ENCODE results near the gene KCNQ1.

DNA sequence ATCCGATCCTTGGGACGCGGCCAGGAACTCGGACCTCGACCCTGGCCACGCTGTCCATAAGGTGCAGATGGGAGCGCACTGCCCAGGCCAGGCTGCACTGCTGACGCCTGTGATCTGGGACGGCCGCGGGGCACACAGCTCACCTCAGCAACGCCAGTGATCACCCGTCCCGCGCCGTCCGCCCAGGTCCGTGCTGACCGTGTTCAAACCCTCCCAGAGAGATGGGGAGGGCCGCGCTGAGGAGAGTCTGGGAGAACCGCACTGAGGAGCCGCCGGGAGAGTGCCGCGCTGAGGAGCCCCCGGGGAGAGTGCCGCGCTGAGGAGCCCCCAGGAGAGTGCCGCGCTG is 254.3 kb downstream of the KCNQ1 start:
- TF ChIP-seq GLIS3 (CRISPR knock-in tag; IDR thresholded peaks at IDR 0.05) (no peak), SNAI2 (CRISPR knock-in tag; IDR thresholded peaks at IDR 0.05) (no peak), ARNTL (CRISPR knock-in tag; IDR thresholded peaks at IDR 0.05; ENCODE audit: borderline replicate concordance, low read depth) (no peak), TSHZ2 (CRISPR knock-in tag; IDR thresholded peaks at IDR 0.05) (no peak)

Measured in SK-N-SH treated with all-trans-retinoic acid at 6 μM for 48 hours (cell line).